HUES48 (cell line): ENCODE data around the gene TANK.
"Not testable (repeated sequence)": the region's sequence is repeated elsewhere in the genome, so short reads cannot be mapped to it uniquely, and the experiment has no call there.

Experiments
- H3K27ac ChIP-seq: one replicate; pipeline ENCODE4 v1.7.0; 2013; ENCODE audit warnings: low read depth, low read length, inconsistent platforms
- H3K27me3 ChIP-seq: 2 replicates; pipeline ENCODE4 v1.6.1; 2013; ENCODE audit warnings: mild to moderate bottlenecking, low read length; ENCODE audit not compliant: control insufficient read depth, insufficient read depth
- H3K36me3 ChIP-seq: 2 replicates; pipeline ENCODE4 v1.6.1; 2013; ENCODE audit warnings: low read length; ENCODE audit not compliant: control insufficient read depth, insufficient read depth
- H3K4me1 ChIP-seq: 2 replicates; pipeline ENCODE4 v1.6.1; 2013; ENCODE audit warnings: mild to moderate bottlenecking, low read length; ENCODE audit not compliant: control insufficient read depth, insufficient read depth
- H3K4me3 ChIP-seq: 2 replicates; pipeline ENCODE4 v1.5.1; 2013; ENCODE audit warnings: mild to moderate bottlenecking, low read depth, low read length
- H3K9ac ChIP-seq: 2 replicates; pipeline ENCODE4 v1.6.1; 2013; ENCODE audit warnings: mild to moderate bottlenecking, low read depth, low read length, moderate library complexity
- H3K9me3 ChIP-seq: 2 replicates; pipeline ENCODE4 v1.6.1; 2013; ENCODE audit warnings: low read length; ENCODE audit not compliant: control insufficient read depth, insufficient read depth

TANK gene

GRCh38 chr2:161245261-161245553, 85.0 kb downstream of the TANK start:
- Histone ChIP-seq H3K9ac (peak overlapping the region; percentile 49; the same call in 1 of the 2 replicates), H3K27me3 (peaks cover 41% of the 10 kb centered on the region)

DNA sequence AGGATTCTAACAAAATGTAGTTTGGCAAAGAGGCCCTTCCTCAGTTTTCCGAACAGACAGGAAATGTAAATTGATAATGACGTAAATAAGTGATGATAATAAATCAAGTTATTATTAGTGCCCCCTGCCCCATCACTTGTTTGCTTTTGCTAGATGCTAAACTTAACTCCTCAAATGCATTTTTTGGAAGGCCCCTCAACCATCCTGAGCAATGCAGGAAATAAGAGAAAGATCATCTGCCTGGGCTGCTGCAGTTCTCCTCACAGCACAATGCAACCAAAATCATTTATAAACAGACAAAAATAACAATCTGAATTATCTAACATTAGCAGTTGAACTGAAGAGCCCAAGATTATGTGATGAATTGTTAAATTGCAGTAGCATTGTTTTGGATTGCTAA, 85.4 kb downstream of the TANK start:
- Histone ChIP-seq H3K27me3 (peaks cover 36% of the 10 kb centered on the region), H3K4me1 (peaks cover 40% of the 10 kb centered on the region), H3K36me3 (no peaks in the 10 kb centered on the region), H3K9ac (no peak overlapping the region), H3K27ac (no peak overlapping the region), H3K9me3 (no peaks in the 10 kb centered on the region), H3K4me3 (no peak overlapping the region)

More at GRCh38 chr2:161245261-161245553, 85.0 kb downstream of the TANK start:
- peak overlapping the region; percentile 58 for H3K4me3 ChIP-seq
- H3K27ac ChIP-seq: no peak overlapping the region
- H3K36me3 ChIP-seq: no peaks in the 10 kb centered on the region
- no peaks in the 10 kb centered on the region for H3K9me3 ChIP-seq
- H3K4me1 ChIP-seq: peaks cover 35% of the 10 kb centered on the region

DNA sequence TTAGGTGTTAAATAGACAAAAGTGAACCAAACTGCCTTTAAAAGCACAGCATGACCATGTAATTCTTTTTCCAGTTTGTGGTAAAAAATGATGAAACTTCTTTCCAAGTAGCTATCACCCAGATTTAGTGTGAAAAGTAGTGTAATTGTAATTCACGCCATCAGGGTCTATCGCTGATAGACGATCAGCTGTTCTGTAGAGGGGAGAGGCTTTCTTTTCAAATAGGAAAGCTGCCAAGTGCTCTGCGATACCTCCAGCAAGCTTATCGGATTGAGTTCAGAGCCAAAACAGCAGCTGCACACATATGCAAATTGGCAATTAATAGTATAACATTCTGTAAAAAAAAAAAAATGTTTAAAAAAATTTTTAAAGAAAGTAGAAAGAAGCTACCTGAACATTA, 86.1 kb downstream of the TANK start:
- H3K36me3 ChIP-seq: no peaks in the 10 kb centered on the region
- H3K4me3 ChIP-seq: no peak overlapping the region; the same call in 1 of the 2 replicates
- peaks cover 30% of the 10 kb centered on the region for H3K27me3 ChIP-seq
- no peaks in the 10 kb centered on the region for H3K9me3 ChIP-seq
- no peak overlapping the region for H3K27ac ChIP-seq
- no peak overlapping the region for H3K9ac ChIP-seq
- H3K4me1 ChIP-seq: peaks cover 44% of the 10 kb centered on the region

- H3K9ac ChIP-seq: no peak overlapping the region
- H3K36me3 ChIP-seq: no peaks in the 10 kb centered on the region
- H3K9me3 ChIP-seq: no peaks in the 10 kb centered on the region
- no peak overlapping the region for H3K4me3 ChIP-seq
- H3K27me3 ChIP-seq: no peaks in the 10 kb centered on the region; the same call in 1 of the 2 replicates
- H3K27ac ChIP-seq: no peak overlapping the region
- peaks cover 24% of the 10 kb centered on the region for H3K4me1 ChIP-seq
These were observed 90.7 kb downstream of the TANK start for GRCh38 chr2:161250864-161251436.

GRCh38 chr2:161257123-161257952, 97.1 kb downstream of the TANK start:
- Histone ChIP-seq H3K4me1 (no peaks in the 10 kb centered on the region), H3K27ac (no peak overlapping the region), H3K36me3 (no peaks in the 10 kb centered on the region), H3K9ac (no peak overlapping the region), H3K4me3 (no peak overlapping the region), H3K9me3 (no peaks in the 10 kb centered on the region), H3K27me3 (no peaks in the 10 kb centered on the region)

- Histone ChIP-seq H3K27ac (no peak overlapping the region), H3K9ac (no peak overlapping the region), H3K27me3 (no peaks in the 10 kb centered on the region), H3K4me3 (no peak overlapping the region), H3K9me3 (no peaks in the 10 kb centered on the region), H3K4me1 (no peaks in the 10 kb centered on the region), H3K36me3 (no peaks in the 10 kb centered on the region)
These were observed 105.6 kb downstream of the TANK start for GRCh38 chr2:161265874-161266273.

- Histone ChIP-seq H3K36me3 (no peaks in the 10 kb centered on the region), H3K27ac (no peak overlapping the region), H3K9ac (no peak overlapping the region), H3K9me3 (no peaks in the 10 kb centered on the region), H3K4me1 (no peaks in the 10 kb centered on the region), H3K27me3 (no peaks in the 10 kb centered on the region), H3K4me3 (no peak overlapping the region)
These were observed 108.9 kb downstream of the TANK start for GRCh38 chr2:161269111-161269510.

DNA sequence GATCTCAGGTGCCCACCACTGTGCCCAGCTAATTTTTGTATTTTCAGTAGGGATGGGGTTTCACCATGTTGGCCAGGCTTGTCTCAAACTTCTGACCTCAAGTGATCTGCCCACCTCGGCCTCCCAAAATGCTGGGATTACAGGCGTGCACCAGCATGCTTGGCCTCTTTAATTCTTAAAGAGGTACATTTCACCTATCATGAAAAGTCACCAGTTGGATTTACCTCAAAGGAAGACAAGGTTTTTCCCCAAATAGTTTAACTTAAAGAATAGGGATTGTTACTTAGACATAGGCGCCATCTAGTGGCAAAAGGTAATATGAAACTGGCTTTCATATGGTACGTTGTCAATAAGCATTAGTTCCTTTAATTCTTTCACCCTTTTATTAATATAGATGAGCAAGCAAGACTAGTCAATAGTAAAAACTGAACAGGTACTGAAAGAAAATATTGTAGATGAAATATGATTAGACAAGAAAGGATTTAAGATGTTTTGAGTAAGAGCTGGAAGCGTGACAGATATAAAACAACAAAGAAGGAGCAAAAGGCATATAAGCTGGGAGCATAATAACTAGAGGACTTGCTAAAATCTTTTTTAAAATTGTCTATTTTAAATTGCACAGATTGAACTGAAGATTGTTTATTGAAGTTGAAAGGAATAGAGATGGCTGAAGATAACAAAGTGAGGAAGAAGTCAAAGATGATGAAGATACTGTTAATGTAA, 113.0 kb downstream of the TANK start:
- no peak overlapping the region for H3K4me3 ChIP-seq
- no peak overlapping the region for H3K27ac ChIP-seq
- no peaks in the 10 kb centered on the region for H3K9me3 ChIP-seq
- H3K9ac ChIP-seq: no peak overlapping the region
- no peaks in the 10 kb centered on the region for H3K36me3 ChIP-seq
- H3K27me3 ChIP-seq: no peaks in the 10 kb centered on the region
- H3K4me1 ChIP-seq: no peaks in the 10 kb centered on the region

DNA sequence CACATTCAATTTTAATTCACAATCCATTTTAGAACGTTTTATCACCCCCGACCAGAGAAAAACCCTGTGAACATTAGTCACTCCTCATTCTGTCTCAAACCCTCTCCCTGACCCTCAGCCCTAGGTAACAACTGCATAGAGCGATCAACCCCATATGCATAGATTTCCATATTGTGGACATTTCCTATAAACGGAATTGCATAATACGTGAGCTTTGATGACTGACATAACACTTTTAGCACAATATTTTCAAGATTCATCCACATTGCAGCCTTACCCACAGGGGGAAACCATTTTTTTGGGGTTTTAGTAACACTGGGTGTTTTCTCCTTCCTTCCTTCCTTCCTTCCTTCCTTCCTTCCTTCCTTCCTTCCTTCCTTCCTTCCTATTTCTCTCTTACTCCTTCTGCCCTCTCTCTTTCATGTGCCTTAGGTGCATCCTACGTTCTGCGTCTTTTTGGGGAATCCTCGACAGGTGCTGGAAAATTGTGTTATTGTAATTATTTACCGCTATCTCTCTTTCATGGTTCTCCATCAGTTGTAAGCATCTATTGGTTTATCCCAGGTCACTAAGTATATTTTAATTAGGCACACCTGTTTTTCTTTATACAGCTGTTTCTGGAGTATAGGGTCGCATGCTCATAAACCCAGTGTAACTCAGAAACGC, 118.5 kb downstream of the TANK start:
- H3K27me3 ChIP-seq, H3K4me1 ChIP-seq, H3K9ac ChIP-seq, H3K27ac ChIP-seq, H3K36me3 ChIP-seq, H3K4me3 ChIP-seq: not testable (repeated sequence)
- peaks cover 13% of the 10 kb centered on the region for H3K9me3 ChIP-seq

DNA sequence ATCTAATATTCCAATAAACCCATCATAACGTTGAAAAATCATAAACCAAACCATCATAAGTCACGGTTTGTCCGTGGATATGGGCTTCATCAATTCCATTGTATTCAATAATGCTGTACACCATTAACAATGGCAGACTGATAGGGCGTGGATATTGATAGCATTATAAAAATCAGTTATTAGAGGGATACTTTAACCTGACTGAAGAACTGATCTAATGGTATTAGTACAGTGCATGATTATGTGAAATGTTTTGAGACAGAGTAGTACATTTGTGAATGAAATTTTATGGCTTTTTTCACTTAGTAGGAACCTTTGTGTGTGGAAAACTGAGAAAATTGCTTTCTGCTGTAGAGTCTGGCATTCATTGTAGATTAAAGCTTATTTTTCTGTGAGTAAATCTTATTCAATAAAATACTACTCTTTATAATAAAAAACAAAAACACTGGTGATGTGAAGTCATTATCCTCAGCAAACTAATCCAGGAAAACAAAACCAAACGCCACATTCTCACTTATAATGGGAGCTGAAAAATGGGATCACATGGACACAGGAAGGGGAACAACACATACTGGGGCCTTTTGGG, 119.1 kb downstream of the TANK start:
- not testable (repeated sequence) for H3K9ac ChIP-seq, H3K4me3 ChIP-seq, H3K27me3 ChIP-seq, H3K27ac ChIP-seq, H3K4me1 ChIP-seq, H3K36me3 ChIP-seq
- H3K9me3 ChIP-seq: peaks cover 13% of the 10 kb centered on the region
